HCT116 (cell line): ENCODE results near the gene ATP5PO. TPM values are rescaled to one million over a fixed set of nuclear protein-coding genes. Genes with fewer than 3 reads are reported as not detected.
"Not testable (repeated sequence)": the region's sequence is repeated elsewhere in the genome, so short reads cannot be mapped to it uniquely, and the experiment has no call there.

Experiments used
- ATAC-seq: fragments of 200-7000 bp; cut with Tn5 transposase; 2 replicates; pipeline ENCODE4 v1.9.1; 2020; ENCODE audit warnings: mild to moderate bottlenecking, moderate library complexity
- BruUV-seq: library from RNA; stranded (reverse); fragments of 400-500 nt; replicated peaks from 2 replicates; lab custom pipeline; 2021; lab: Mats Ljungman, UMichigan
- CTCF ChIA-PET: fragments of 300-600 bp; sonication (Branson Sonifier 250); formaldehyde crosslinking; loops from one replicate; lab custom pipeline; 2021; ENCODE audit warnings: antibody characterized with exemption; lab: Charles Lee
- POLR2A ChIA-PET: fragments of 300-600, 350-600 bp; sonication (Branson Sonifier 250); formaldehyde crosslinking; loops from one replicate; lab custom pipeline; 2021; ENCODE audit warnings: antibody characterized with exemption; lab: Charles Lee
- RAD21 ChIA-PET, 2 experiments: fragments of 300-600 bp; sonication (Branson Sonifier 250); formaldehyde crosslinking; loops; one replicate each; lab custom pipeline; 2023; ENCODE audit warnings: low total read pairs in 2 of 2; ENCODE audit not compliant: uncharacterized antibody in 2 of 2, unreplicated experiment in 2 of 2, low non-redundant PET in 1 of 2; lab: Charles Lee
- DNase-seq: peaks from one replicate; pipeline ENCODE4 v3.0.0-alpha.2; 2010; ENCODE audit warnings: low read depth, low spot score
- H2AFZ ChIP-seq: fragments of 200-600 bp; shearing (Covaris generic), sonication (generic); 2 replicates; pipeline ENCODE4 v1.6.1; 2017; ENCODE audit warnings: low read depth, mixed run types, mixed read lengths, antibody characterized with exemption, low read length; ENCODE audit not compliant: poor library complexity, severe bottlenecking
- H3K27ac ChIP-seq: 2 replicates; pipeline ENCODE4 v1.5.1; 2012; ENCODE audit warnings: low read depth, low read length
- H3K27me3 ChIP-seq: fragments of 200-600 bp; sonication (generic); 2 replicates; pipeline ENCODE4 v1.6.1; 2016; ENCODE audit warnings: mixed run types, low read length, mixed read lengths; ENCODE audit not compliant: insufficient read depth
- H3K36me3 ChIP-seq, 2 experiments: fragments of 200-500 bp in 1 of 2; fragments of 200-600 bp in 1 of 2; sonication (Bioruptor generic) in 1 of 2; sonication (generic) in 1 of 2; 2 replicates each; pipeline versions ENCODE4 v1.5.1 to v1.6.1; 2014 to 2016; ENCODE audit warnings: low read length in 2 of 2, inconsistent platforms in 1 of 2, mixed read lengths in 1 of 2, mixed run types in 1 of 2; ENCODE audit not compliant: insufficient read depth in 2 of 2, control insufficient read depth in 1 of 2
- H3K4me1 ChIP-seq, 2 experiments: fragments of 200-600 bp in 1 of 2; sonication (generic) in 1 of 2; 2 replicates each; pipeline versions ENCODE4 v1.5.1 to v1.6.1; 2012 to 2017; ENCODE audit warnings: low read length in 2 of 2, inconsistent platforms in 1 of 2, mild to moderate bottlenecking in 1 of 2, mixed read lengths in 1 of 2, mixed run types in 1 of 2, moderate library complexity in 1 of 2; ENCODE audit not compliant: insufficient read depth in 2 of 2, control insufficient read depth in 1 of 2
- H3K4me2 ChIP-seq: fragments of 200-600 bp; sonication (generic); 2 replicates; pipeline ENCODE4 v1.6.1; 2017; ENCODE audit warnings: mixed run types, low read length, mixed read lengths
- H3K4me3 ChIP-seq, 2 experiments: fragments of 200-600 bp in 1 of 2; sonication (generic) in 1 of 2; replicated peaks in 1 of 2; 2 replicates each; pipeline ENCODE4 v1.5.1; 2011 to 2016; ENCODE audit warnings: low read length in 2 of 2, control low read depth in 1 of 2, low read depth in 1 of 2, mild to moderate bottlenecking in 1 of 2, mixed read lengths in 1 of 2, mixed run types in 1 of 2
- H3K79me2 ChIP-seq: fragments of 200-600 bp; sonication (generic); 2 replicates; pipeline ENCODE4 v1.6.1; 2017; ENCODE audit warnings: mild to moderate bottlenecking, mixed run types, low read length, moderate library complexity, mixed read lengths; ENCODE audit not compliant: insufficient read depth
- H3K9ac ChIP-seq: fragments of 200-600 bp; sonication (generic); 2 replicates; pipeline ENCODE4 v1.6.1; 2016; ENCODE audit warnings: low read length, mixed read lengths
- H3K9me2 ChIP-seq: fragments of 200-600 bp; sonication (generic), shearing (Covaris generic); 2 replicates; pipeline ENCODE4 v1.6.1; 2017; ENCODE audit warnings: mixed run types, mild to moderate bottlenecking, moderate library complexity; ENCODE audit not compliant: insufficient read depth
- H3K9me3 ChIP-seq, 2 experiments: fragments of 200-500 bp in 1 of 2; fragments of 200-600 bp in 1 of 2; sonication (Bioruptor generic) in 1 of 2; sonication (generic) in 1 of 2; 2 replicates each; pipeline ENCODE4 v1.6.1; 2014 to 2017; ENCODE audit warnings: low read length in 2 of 2, mixed read lengths in 2 of 2, inconsistent platforms in 1 of 2, low read depth in 1 of 2, mild to moderate bottlenecking in 1 of 2, mixed run types in 1 of 2, moderate library complexity in 1 of 2; ENCODE audit not compliant: control insufficient read depth in 1 of 2, insufficient read depth in 1 of 2
- H4K20me1 ChIP-seq: fragments of 200-600 bp; sonication (generic), shearing (Covaris generic); 2 replicates; pipeline ENCODE4 v1.6.1; 2017; ENCODE audit warnings: mixed run types, mild to moderate bottlenecking, moderate library complexity; ENCODE audit not compliant: insufficient read depth
- CBX3 ChIP-seq: IDR thresholded peaks from 2 replicates; pipeline ENCODE4 v1.6.1; 2012; ENCODE audit warnings: low read depth
- CEBPB ChIP-seq: IDR thresholded peaks from 2 replicates; pipeline ENCODE4 v1.6.1; 2012; ENCODE audit warnings: low read depth
- EZH2phosphoT487 ChIP-seq: fragments of 200-600 bp; IDR thresholded peaks from 2 replicates; pipeline ENCODE4 v1.6.1; 2018; ENCODE audit warnings: antibody characterized with exemption, borderline replicate concordance
- POLR2AphosphoS5 ChIP-seq: IDR thresholded peaks from 2 replicates; pipeline ENCODE4 v1.6.1; 2011; ENCODE audit warnings: mild to moderate bottlenecking, low read depth, low read length, moderate library complexity
- YY1 ChIP-seq: IDR thresholded peaks from 2 replicates; pipeline ENCODE4 v1.6.1; 2011; ENCODE audit warnings: low read length, low read depth, moderate library complexity, mild to moderate bottlenecking; ENCODE audit not compliant: insufficient replicate concordance; ENCODE audit errors: extremely low read depth
- ZFX ChIP-seq: fragments of 450-650 bp; IDR thresholded peaks from 2 replicates; pipeline ENCODE4 v1.6.1; 2017
- intact Hi-C: fragments of 100-400 bp; cut with micrococcal nuclease; formaldehyde crosslinking; loops from 2 replicates; pipeline ENCODE4 v1.10.0; 2022
- total RNA-seq: library from RNA; stranded (reverse); gene quantifications from one replicate; pipeline ENCODE4 v1.2.1, GENCODE V29; 2021; ENCODE audit not compliant: unreplicated experiment
- TF ChIP-seq, protein P1 (sequence below): IDR thresholded peaks from 2 replicates; pipeline ENCODE4 v1.6.1; 2012
- TF ChIP-seq, protein P2 (sequence below): IDR thresholded peaks from 2 replicates; pipeline ENCODE4 v1.6.1; 2012; ENCODE audit warnings: low read depth

ATP5PO gene
- total RNA-seq, 1 experiment from 2014 or later: 238 TPM

DNA sequence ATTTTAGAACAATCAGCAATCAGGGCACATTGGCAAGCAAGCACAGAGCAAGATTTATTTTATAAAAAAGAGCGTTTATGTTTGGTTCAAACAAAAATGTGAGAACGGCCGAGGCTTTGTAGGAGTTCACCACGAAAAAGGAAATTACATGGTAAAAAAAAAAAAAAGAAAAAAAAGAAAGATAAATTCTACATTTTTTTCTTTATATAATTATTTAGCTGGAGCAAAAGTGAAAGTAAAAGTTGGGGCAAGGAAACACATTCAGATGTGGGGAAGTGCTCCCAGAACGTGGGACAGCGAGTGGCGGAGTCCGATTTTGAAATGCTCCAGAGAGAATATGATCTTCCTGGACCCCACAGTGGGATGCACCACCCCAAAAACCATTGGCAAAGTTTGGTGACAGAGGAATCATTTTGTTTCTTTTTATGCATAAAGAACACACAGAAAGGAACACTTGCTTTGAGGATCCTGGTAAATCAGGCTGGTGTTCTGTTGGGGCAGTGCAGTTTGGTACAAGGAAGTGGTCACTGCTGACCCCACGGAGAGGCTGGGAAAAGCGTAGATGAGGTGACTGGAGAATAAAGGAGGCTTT lies 16.3 kb upstream of the ATP5PO start:
- intact Hi-C loops: no loop called here
- Histone ChIP-seq H3K9me2 (no peaks in the 10 kb centered on the region), H3K4me1 (peaks cover 0 to 3% of the 10 kb centered on the region in 2 experiments; a peak in 1 of 4 replicates), H3K4me3 (no peak overlapping the region), H3K9me3 (no peaks in the 10 kb centered on the region), H3K27ac (no peak overlapping the region), H3K4me2 (no peak overlapping the region), H3K36me3 (no peaks in the 10 kb centered on the region), H3K79me2 (no peaks in the 10 kb centered on the region), H3K27me3 (no peaks in the 10 kb centered on the region), H4K20me1 (no peaks in the 10 kb centered on the region), H3K9ac (no peak overlapping the region), H2AFZ (no peak overlapping the region)
- ChIA-PET RAD21 (no interaction called here), POLR2A (no interaction called here), CTCF (interaction anchor here (1.6 kb wide), 1 partner anchor 16 kb away, joined by 5 read pairs; no protein-coding TSS in a partner anchor)
- no peak for ATAC-seq
- DNase-seq: no peak
- BruUV-seq: no TSS peak
- TF ChIP-seq CEBPB: no peak
- TF ChIP-seq CBX3: no peak
- no peak for TF ChIP-seq EZH2phosphoT487
- TF ChIP-seq ZFX: no peak
- TF ChIP-seq, protein P1, sequence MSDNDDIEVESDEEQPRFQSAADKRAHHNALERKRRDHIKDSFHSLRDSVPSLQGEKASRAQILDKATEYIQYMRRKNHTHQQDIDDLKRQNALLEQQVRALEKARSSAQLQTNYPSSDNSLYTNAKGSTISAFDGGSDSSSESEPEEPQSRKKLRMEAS: no peak
- TF ChIP-seq POLR2AphosphoS5: no peak
- TF ChIP-seq, protein P2, sequence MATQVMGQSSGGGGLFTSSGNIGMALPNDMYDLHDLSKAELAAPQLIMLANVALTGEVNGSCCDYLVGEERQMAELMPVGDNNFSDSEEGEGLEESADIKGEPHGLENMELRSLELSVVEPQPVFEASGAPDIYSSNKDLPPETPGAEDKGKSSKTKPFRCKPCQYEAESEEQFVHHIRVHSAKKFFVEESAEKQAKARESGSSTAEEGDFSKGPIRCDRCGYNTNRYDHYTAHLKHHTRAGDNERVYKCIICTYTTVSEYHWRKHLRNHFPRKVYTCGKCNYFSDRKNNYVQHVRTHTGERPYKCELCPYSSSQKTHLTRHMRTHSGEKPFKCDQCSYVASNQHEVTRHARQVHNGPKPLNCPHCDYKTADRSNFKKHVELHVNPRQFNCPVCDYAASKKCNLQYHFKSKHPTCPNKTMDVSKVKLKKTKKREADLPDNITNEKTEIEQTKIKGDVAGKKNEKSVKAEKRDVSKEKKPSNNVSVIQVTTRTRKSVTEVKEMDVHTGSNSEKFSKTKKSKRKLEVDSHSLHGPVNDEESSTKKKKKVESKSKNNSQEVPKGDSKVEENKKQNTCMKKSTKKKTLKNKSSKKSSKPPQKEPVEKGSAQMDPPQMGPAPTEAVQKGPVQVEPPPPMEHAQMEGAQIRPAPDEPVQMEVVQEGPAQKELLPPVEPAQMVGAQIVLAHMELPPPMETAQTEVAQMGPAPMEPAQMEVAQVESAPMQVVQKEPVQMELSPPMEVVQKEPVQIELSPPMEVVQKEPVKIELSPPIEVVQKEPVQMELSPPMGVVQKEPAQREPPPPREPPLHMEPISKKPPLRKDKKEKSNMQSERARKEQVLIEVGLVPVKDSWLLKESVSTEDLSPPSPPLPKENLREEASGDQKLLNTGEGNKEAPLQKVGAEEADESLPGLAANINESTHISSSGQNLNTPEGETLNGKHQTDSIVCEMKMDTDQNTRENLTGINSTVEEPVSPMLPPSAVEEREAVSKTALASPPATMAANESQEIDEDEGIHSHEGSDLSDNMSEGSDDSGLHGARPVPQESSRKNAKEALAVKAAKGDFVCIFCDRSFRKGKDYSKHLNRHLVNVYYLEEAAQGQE: no peak
- TF ChIP-seq YY1: no peak

DNA sequence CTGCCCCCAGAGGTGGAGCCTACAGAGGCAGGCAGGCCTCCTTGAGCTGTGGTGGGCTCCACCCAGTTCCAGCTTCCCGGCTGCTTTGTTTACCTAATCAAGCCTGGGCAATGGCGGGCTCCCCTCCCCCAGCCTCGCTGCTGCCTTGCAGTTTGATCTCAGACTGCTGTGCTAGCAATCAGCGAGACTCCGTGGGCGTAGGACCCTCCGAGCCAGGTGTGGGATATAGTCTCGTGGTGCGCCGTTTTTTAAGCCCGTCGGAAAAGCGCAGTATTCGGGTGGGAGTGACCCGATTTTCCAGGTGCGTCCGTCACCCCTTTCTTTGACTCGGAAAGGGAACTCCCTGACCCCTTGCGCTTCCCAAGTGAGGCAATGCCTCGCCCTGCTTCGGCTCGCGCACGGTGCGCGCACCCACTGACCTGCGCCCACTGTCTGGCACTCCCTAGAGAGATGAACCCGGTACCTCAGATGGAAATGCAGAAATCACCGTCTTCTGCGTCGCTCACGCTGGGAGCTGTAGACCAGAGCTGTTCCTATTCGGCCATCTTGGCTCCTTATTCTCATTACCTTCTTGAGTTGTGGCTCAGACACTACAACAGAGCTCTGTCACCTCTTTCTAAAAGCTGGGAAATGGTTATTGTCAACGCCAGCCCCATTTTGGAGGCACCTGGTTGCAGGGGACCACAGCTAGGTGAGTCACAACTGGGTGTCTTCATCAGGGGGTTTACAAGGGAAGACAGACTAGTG lies 15.6 kb upstream of the ATP5PO start:
- H3K36me3 ChIP-seq, H3K4me1 ChIP-seq, H3K4me3 ChIP-seq, H3K27ac ChIP-seq, intact Hi-C loops, H3K27me3 ChIP-seq, BruUV-seq, H4K20me1 ChIP-seq, H3K9ac ChIP-seq, DNase-seq, H2AFZ ChIP-seq, H3K79me2 ChIP-seq, ATAC-seq, H3K9me2 ChIP-seq, RAD21 ChIA-PET, H3K4me2 ChIP-seq, H3K9me3 ChIP-seq, CTCF ChIA-PET, POLR2A ChIA-PET: not testable (repeated sequence)

GRCh38 chr21:33926248-33926647 lies 10.6 kb upstream of the ATP5PO start:
- H3K9me3 ChIP-seq, POLR2A ChIA-PET, H3K36me3 ChIP-seq, ATAC-seq, H3K27ac ChIP-seq, H3K27me3 ChIP-seq, H3K4me2 ChIP-seq, H3K79me2 ChIP-seq, CTCF ChIA-PET, H3K9ac ChIP-seq, H2AFZ ChIP-seq, RAD21 ChIA-PET, BruUV-seq, H4K20me1 ChIP-seq, H3K4me3 ChIP-seq, DNase-seq, H3K9me2 ChIP-seq: not testable (repeated sequence)
- intact Hi-C loops: loop anchor here (10.0 kb wide), 1 partner anchor 409 kb away; no protein-coding TSS in a partner anchor
- peaks cover 0 to 10% of the 10 kb centered on the region in 2 experiments; a peak in 2 of 4 replicates for H3K4me1 ChIP-seq
